GM23338 (cell line): ENCODE measurements around the gene MACF1. TPM values are rescaled to one million over a fixed set of nuclear protein-coding genes. Genes with fewer than 3 reads are reported as not detected.

Source experiments
- ATAC-seq: fragments of 200-7000 bp; cut with Tn5 transposase; 3 replicates; pipeline ENCODE4 v1.9.1; 2020
- DNase-seq: peaks from one replicate; pipeline ENCODE4 v3.0.0-alpha.2; 2015; ENCODE audit warnings: low spot score
- H2AFZ ChIP-seq: fragments of 200-600 bp; sonication (generic); 2 replicates; pipeline ENCODE4 v1.8.0; 2016; ENCODE audit warnings: antibody characterized with exemption, mild to moderate bottlenecking, moderate library complexity
- H3F3A ChIP-seq: fragments of 200-600 bp; sonication (generic); replicated peaks from 2 replicates; pipeline ENCODE4 v1.8.0; 2017; ENCODE audit warnings: antibody characterized with exemption, mixed run types, low read depth
- H3K27ac ChIP-seq: fragments of 200-600 bp; sonication (generic); 2 replicates; pipeline ENCODE4 v1.6.1; 2016; ENCODE audit warnings: low read depth
- H3K27me3 ChIP-seq: fragments of 200-600 bp; sonication (generic); 2 replicates; pipeline ENCODE4 v1.8.0; 2016; ENCODE audit warnings: mild to moderate bottlenecking, mixed run types, moderate library complexity; ENCODE audit not compliant: insufficient read depth
- H3K36me3 ChIP-seq: fragments of 200-600 bp; sonication (generic); 2 replicates; pipeline ENCODE4 v1.8.0; 2016; ENCODE audit warnings: mild to moderate bottlenecking; ENCODE audit not compliant: insufficient read depth
- H3K4me1 ChIP-seq: fragments of 200-600 bp; sonication (generic); 2 replicates; pipeline ENCODE4 v1.8.0; 2016; ENCODE audit warnings: mild to moderate bottlenecking, moderate library complexity; ENCODE audit not compliant: insufficient read depth
- H3K4me2 ChIP-seq: fragments of 200-600 bp; sonication (generic); 2 replicates; pipeline ENCODE4 v1.7.1; 2017; ENCODE audit warnings: mixed run types
- H3K4me3 ChIP-seq: fragments of 200-600 bp; sonication (generic); 2 replicates; pipeline ENCODE4 v1.6.1; 2016; ENCODE audit warnings: mixed run types
- H3K79me2 ChIP-seq: fragments of 200-600 bp; sonication (generic); replicated peaks from 2 replicates; pipeline ENCODE4 v1.8.0; 2017; ENCODE audit warnings: mild to moderate bottlenecking; ENCODE audit not compliant: insufficient read depth
- H3K9me2 ChIP-seq: fragments of 200-600 bp; sonication (generic); 2 replicates; pipeline ENCODE4 v1.8.0; 2017; ENCODE audit not compliant: insufficient read depth
- H4K20me1 ChIP-seq: fragments of 200-600 bp; sonication (generic); replicated peaks from 2 replicates; pipeline ENCODE4 v1.8.0; 2017; ENCODE audit warnings: mild to moderate bottlenecking; ENCODE audit not compliant: insufficient read depth
- H3K27ac Mint-ChIP-seq: 2 replicates; pipeline ENCODE4 v1.8.0; 2020; ENCODE audit warnings: inconsistent platforms, mild to moderate bottlenecking, moderate library complexity, mixed read lengths
- H3K27me3 Mint-ChIP-seq: 3 replicates; pipeline ENCODE4 v1.8.0; 2022; ENCODE audit warnings: low read depth, mild to moderate bottlenecking, moderate library complexity, mixed read lengths, inconsistent platforms; ENCODE audit not compliant: insufficient read depth, poor library complexity
- H3K36me3 Mint-ChIP-seq: 3 replicates; pipeline ENCODE4 v1.8.0; 2021; ENCODE audit warnings: low read depth, mild to moderate bottlenecking, inconsistent platforms, moderate library complexity, mixed read lengths
- H3K4me1 Mint-ChIP-seq: 3 replicates; pipeline ENCODE4 v1.8.0; 2020; ENCODE audit warnings: mild to moderate bottlenecking, inconsistent platforms, mixed read lengths
- H3K4me3 Mint-ChIP-seq: 3 replicates; pipeline ENCODE4 v1.8.0; 2021; ENCODE audit warnings: moderate library complexity, mild to moderate bottlenecking, inconsistent platforms, mixed read lengths
- H3K9me3 Mint-ChIP-seq: 3 replicates; pipeline ENCODE4 v1.8.0; 2020; ENCODE audit warnings: moderate library complexity, mild to moderate bottlenecking, inconsistent platforms, mixed read lengths
- CREB1 ChIP-seq: fragments of 250-450 bp; sonication (Bioruptor Pico); IDR thresholded peaks from 2 replicates; pipeline ENCODE4 v1.5.0; 2020; ENCODE audit warnings: low read depth, mild to moderate bottlenecking, moderate library complexity
- EZH2 ChIP-seq: fragments of 200-600 bp; sonication (generic); IDR thresholded peaks from one replicate; pipeline ENCODE4 v1.8.0; 2017; ENCODE audit warnings: antibody characterized with exemption, mild to moderate bottlenecking, low read depth; ENCODE audit not compliant: unreplicated experiment
- EZH2phosphoT487 ChIP-seq: fragments of 200-600 bp; sonication (generic); IDR thresholded peaks from one replicate; pipeline ENCODE4 v1.8.1; 2018; ENCODE audit warnings: antibody characterized with exemption; ENCODE audit not compliant: unreplicated experiment
- JUNB ChIP-seq: IDR thresholded peaks from one replicate; pipeline ENCODE4 v1.6.1; 2016; ENCODE audit warnings: antibody characterized with exemption; ENCODE audit not compliant: unreplicated experiment
- NANOG ChIP-seq: IDR thresholded peaks from 2 replicates; pipeline ENCODE4 v1.6.1; 2016; ENCODE audit warnings: antibody characterized with exemption, borderline replicate concordance
- POLR2AphosphoS5 ChIP-seq: IDR thresholded peaks from 2 replicates; pipeline ENCODE4 v1.6.1; 2016; ENCODE audit warnings: antibody characterized with exemption, low read depth
- ZNF114 ChIP-seq: fragments of 250-450 bp; sonication (Bioruptor Pico); IDR thresholded peaks from 2 replicates; pipeline ENCODE4 v1.5.0; 2020; ENCODE audit warnings: mild to moderate bottlenecking, moderate library complexity
- ZNF331 ChIP-seq: fragments of 250-450 bp; sonication (Bioruptor Pico); IDR thresholded peaks from 2 replicates; pipeline ENCODE4 v1.5.0; 2020; ENCODE audit warnings: low read depth, mild to moderate bottlenecking, moderate library complexity
- polyA plus RNA-seq: library from polyadenylated mRNA; unstranded; fragments of >200 nt; fragmentation: Nextera tagmentation; extraction: Ambion mirVana; gene quantifications from 2 replicates; pipeline ENCODE4 v1.2.1, GENCODE V29; 2016
- total RNA-seq: library from RNA; depleted of rRNA; stranded (reverse); fragments of >200 nt; shearing (Covaris generic); gene quantifications from 2 replicates; pipeline ENCODE4 v1.2.3, GENCODE V29; 2014
- TF ChIP-seq, protein P1 (sequence below): IDR thresholded peaks from 2 replicates; pipeline ENCODE4 v1.6.1; 2016; ENCODE audit warnings: antibody characterized with exemption
- TF ChIP-seq, protein P2 (sequence below): IDR thresholded peaks from one replicate; pipeline ENCODE4 v1.6.1; 2018; ENCODE audit warnings: antibody characterized with exemption; ENCODE audit not compliant: unreplicated experiment
- TF ChIP-seq, protein P3 (sequence below): fragments of 250-450 bp; sonication (Bioruptor Pico); IDR thresholded peaks from 2 replicates; pipeline ENCODE4 v1.5.0; 2020; ENCODE audit warnings: mild to moderate bottlenecking, moderate library complexity

The MACF1 gene
- total and polyA plus RNA-seq, 2 experiments from 2014 or later = 104 to 399 TPM

- H4K20me1 ChIP-seq = no peaks in the 10 kb centered on the region; the same call in 1 of the 2 replicates
- no peaks in the 10 kb centered on the region; the same call in 2 of the 3 replicates for H3K9me3 Mint-ChIP-seq
- no peaks in the 10 kb centered on the region for H3K27me3 ChIP-seq
- peak overlapping the region; percentile 36; the same call in 1 of the 2 replicates for H3K27ac Mint-ChIP-seq
- H2AFZ ChIP-seq = no peak overlapping the region
- H3K4me3 Mint-ChIP-seq = no peak overlapping the region
- 0 out of 2 replicates have a peak, but pooled peaks cover 2% of the 10 kb centered on the region for H3F3A ChIP-seq
- H3K9me2 ChIP-seq = no peaks in the 10 kb centered on the region
- no peak overlapping the region for H3K4me3 ChIP-seq
- no peak for ATAC-seq
- H3K27ac ChIP-seq = peak overlapping the region; percentile 95
- peaks cover 62% of the 10 kb centered on the region for H3K4me1 ChIP-seq
- no peaks in the 10 kb centered on the region for H3K36me3 Mint-ChIP-seq
- peaks cover 9% of the 10 kb centered on the region for H3K27me3 Mint-ChIP-seq
- TF ChIP-seq, protein P1, sequence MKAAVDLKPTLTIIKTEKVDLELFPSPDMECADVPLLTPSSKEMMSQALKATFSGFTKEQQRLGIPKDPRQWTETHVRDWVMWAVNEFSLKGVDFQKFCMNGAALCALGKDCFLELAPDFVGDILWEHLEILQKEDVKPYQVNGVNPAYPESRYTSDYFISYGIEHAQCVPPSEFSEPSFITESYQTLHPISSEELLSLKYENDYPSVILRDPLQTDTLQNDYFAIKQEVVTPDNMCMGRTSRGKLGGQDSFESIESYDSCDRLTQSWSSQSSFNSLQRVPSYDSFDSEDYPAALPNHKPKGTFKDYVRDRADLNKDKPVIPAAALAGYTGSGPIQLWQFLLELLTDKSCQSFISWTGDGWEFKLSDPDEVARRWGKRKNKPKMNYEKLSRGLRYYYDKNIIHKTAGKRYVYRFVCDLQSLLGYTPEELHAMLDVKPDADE = no peak
- TF ChIP-seq, protein P2, sequence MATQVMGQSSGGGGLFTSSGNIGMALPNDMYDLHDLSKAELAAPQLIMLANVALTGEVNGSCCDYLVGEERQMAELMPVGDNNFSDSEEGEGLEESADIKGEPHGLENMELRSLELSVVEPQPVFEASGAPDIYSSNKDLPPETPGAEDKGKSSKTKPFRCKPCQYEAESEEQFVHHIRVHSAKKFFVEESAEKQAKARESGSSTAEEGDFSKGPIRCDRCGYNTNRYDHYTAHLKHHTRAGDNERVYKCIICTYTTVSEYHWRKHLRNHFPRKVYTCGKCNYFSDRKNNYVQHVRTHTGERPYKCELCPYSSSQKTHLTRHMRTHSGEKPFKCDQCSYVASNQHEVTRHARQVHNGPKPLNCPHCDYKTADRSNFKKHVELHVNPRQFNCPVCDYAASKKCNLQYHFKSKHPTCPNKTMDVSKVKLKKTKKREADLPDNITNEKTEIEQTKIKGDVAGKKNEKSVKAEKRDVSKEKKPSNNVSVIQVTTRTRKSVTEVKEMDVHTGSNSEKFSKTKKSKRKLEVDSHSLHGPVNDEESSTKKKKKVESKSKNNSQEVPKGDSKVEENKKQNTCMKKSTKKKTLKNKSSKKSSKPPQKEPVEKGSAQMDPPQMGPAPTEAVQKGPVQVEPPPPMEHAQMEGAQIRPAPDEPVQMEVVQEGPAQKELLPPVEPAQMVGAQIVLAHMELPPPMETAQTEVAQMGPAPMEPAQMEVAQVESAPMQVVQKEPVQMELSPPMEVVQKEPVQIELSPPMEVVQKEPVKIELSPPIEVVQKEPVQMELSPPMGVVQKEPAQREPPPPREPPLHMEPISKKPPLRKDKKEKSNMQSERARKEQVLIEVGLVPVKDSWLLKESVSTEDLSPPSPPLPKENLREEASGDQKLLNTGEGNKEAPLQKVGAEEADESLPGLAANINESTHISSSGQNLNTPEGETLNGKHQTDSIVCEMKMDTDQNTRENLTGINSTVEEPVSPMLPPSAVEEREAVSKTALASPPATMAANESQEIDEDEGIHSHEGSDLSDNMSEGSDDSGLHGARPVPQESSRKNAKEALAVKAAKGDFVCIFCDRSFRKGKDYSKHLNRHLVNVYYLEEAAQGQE = no peak
- TF ChIP-seq JUNB = no peak
- no peak for TF ChIP-seq POLR2AphosphoS5
- TF ChIP-seq NANOG = no peak
- no peak for TF ChIP-seq EZH2
- TF ChIP-seq ZNF331 (CRISPR knock-in tag) = no peak
- TF ChIP-seq ZNF114 = no peak
- no peak for TF ChIP-seq CREB1 (CRISPR knock-in tag)
- H3K36me3 ChIP-seq = no peaks in the 10 kb centered on the region
- DNase-seq = no peak
- H3K79me2 ChIP-seq = peaks cover 93% of the 10 kb centered on the region
- peak overlapping the region; percentile 73; the same call in 1 of the 2 replicates for H3K4me2 ChIP-seq
- peaks cover 66% of the 10 kb centered on the region for H3K4me1 Mint-ChIP-seq
These were observed 62.3 kb downstream of the MACF1 start for GRCh38 chr1:39266792-39267191.

- H3K27me3 Mint-ChIP-seq = peaks cover 9% of the 10 kb centered on the region
- Histone ChIP-seq H4K20me1 (peaks cover 5% of the 10 kb centered on the region; the same call in 1 of the 2 replicates), H3K27ac (peak overlapping the region; percentile 95), H3K9me2 (no peaks in the 10 kb centered on the region), H3K27me3 (no peaks in the 10 kb centered on the region), H3K79me2 (peaks cover 93% of the 10 kb centered on the region), H2AFZ (no peak overlapping the region), H3K36me3 (no peaks in the 10 kb centered on the region), H3K4me2 (peak overlapping the region; percentile 73), H3K4me3 (peak overlapping the region; percentile 43), H3F3A (0 out of 2 replicates have a peak, but pooled peaks cover 2% of the 10 kb centered on the region), H3K4me1 (peaks cover 64% of the 10 kb centered on the region)
- DNase-seq = peak; percentile 47
- peaks cover 69% of the 10 kb centered on the region for H3K4me1 Mint-ChIP-seq
- no peaks in the 10 kb centered on the region for H3K36me3 Mint-ChIP-seq
- no peaks in the 10 kb centered on the region; the same call in 2 of the 3 replicates for H3K9me3 Mint-ChIP-seq
- H3K27ac Mint-ChIP-seq = peak overlapping the region; percentile 95
- H3K4me3 Mint-ChIP-seq = peak overlapping the region; percentile 66
- peak; percentile 33 for ATAC-seq
- TF ChIP-seq JUNB = no peak
- no peak for TF ChIP-seq EZH2
- no peak for TF ChIP-seq EZH2phosphoT487
- TF ChIP-seq, protein P3, sequence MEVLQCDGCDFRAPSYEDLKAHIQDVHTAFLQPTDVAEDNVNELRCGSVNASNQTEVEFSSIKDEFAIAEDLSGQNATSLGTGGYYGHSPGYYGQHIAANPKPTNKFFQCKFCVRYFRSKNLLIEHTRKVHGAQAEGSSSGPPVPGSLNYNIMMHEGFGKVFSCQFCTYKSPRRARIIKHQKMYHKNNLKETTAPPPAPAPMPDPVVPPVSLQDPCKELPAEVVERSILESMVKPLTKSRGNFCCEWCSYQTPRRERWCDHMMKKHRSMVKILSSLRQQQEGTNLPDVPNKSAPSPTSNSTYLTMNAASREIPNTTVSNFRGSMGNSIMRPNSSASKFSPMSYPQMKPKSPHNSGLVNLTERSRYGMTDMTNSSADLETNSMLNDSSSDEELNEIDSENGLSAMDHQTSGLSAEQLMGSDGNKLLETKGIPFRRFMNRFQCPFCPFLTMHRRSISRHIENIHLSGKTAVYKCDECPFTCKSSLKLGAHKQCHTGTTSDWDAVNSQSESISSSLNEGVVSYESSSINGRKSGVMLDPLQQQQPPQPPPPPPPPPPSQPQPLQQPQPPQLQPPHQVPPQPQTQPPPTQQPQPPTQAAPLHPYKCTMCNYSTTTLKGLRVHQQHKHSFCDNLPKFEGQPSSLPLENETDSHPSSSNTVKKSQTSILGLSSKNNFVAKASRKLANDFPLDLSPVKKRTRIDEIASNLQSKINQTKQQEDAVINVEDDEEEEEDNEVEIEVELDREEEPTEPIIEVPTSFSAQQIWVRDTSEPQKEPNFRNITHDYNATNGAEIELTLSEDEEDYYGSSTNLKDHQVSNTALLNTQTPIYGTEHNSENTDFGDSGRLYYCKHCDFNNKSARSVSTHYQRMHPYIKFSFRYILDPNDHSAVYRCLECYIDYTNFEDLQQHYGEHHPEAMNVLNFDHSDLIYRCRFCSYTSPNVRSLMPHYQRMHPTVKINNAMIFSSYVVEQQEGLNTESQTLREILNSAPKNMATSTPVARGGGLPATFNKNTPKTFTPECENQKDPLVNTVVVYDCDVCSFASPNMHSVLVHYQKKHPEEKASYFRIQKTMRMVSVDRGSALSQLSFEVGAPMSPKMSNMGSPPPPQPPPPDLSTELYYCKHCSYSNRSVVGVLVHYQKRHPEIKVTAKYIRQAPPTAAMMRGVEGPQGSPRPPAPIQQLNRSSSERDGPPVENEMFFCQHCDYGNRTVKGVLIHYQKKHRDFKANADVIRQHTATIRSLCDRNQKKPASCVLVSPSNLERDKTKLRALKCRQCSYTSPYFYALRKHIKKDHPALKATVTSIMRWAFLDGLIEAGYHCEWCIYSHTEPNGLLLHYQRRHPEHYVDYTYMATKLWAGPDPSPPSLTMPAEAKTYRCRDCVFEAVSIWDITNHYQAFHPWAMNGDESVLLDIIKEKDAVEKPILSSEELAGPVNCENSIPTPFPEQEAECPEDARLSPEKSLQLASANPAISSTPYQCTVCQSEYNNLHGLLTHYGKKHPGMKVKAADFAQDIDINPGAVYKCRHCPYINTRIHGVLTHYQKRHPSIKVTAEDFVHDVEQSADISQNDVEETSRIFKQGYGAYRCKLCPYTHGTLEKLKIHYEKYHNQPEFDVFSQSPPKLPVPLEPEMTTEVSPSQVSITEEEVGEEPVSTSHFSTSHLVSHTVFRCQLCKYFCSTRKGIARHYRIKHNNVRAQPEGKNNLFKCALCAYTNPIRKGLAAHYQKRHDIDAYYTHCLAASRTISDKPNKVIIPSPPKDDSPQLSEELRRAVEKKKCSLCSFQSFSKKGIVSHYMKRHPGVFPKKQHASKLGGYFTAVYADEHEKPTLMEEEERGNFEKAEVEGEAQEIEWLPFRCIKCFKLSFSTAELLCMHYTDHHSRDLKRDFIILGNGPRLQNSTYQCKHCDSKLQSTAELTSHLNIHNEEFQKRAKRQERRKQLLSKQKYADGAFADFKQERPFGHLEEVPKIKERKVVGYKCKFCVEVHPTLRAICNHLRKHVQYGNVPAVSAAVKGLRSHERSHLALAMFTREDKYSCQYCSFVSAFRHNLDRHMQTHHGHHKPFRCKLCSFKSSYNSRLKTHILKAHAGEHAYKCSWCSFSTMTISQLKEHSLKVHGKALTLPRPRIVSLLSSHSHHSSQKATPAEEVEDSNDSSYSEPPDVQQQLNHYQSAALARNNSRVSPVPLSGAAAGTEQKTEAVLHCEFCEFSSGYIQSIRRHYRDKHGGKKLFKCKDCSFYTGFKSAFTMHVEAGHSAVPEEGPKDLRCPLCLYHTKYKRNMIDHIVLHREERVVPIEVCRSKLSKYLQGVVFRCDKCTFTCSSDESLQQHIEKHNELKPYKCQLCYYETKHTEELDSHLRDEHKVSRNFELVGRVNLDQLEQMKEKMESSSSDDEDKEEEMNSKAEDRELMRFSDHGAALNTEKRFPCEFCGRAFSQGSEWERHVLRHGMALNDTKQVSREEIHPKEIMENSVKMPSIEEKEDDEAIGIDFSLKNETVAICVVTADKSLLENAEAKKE = no peak
- TF ChIP-seq ZNF331 (CRISPR knock-in tag) = no peak
These were observed 63.7 kb downstream of the MACF1 start for GRCh38 chr1:39268112-39268581.
